ENCODE measurements around the gene LCN2. TPM values are rescaled to one million over a fixed set of nuclear protein-coding genes. Genes with fewer than 3 reads are reported as not detected.
"Not testable (repeated sequence)": the region's sequence is repeated elsewhere in the genome, so short reads cannot be mapped to it uniquely, and the experiment has no call there.

The LCN2 gene
- total RNA-seq, 3 donors from 2014 or later: not detected

DNA sequence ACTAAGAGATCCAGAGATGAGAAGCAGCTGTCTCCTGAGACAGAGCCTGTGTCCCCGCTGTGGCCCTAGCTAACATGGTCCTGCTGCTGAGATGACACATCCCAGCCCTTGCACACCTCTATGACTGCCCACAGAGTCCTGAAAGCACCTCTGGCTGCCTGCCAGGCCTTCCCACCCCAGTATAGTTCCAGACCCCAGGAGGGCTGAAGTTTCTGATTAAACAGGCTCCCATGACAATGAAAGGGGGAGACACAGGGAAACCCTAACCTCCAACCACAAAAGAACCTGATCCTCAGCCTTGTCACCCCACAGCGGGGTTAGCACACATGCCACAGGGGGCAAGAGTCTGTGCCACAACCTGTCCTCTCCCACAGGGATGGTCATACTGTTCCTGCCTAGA, 26.5 kb downstream of the LCN2 start:
- ATAC-seq (no peak), DNase-seq (no peak)
- Mint-ChIP-seq H3K27me3 (ENCODE audit: low read depth) (no peaks in the 10 kb centered on the region), H3K4me3 (no peak overlapping the region), H3K36me3 (ENCODE audit: insufficient read depth) (peaks cover 17% of the 10 kb centered on the region), H3K4me1 (ENCODE audit: low read depth) (no peaks in the 10 kb centered on the region), H3K9me3 (no peaks in the 10 kb centered on the region)

DNA sequence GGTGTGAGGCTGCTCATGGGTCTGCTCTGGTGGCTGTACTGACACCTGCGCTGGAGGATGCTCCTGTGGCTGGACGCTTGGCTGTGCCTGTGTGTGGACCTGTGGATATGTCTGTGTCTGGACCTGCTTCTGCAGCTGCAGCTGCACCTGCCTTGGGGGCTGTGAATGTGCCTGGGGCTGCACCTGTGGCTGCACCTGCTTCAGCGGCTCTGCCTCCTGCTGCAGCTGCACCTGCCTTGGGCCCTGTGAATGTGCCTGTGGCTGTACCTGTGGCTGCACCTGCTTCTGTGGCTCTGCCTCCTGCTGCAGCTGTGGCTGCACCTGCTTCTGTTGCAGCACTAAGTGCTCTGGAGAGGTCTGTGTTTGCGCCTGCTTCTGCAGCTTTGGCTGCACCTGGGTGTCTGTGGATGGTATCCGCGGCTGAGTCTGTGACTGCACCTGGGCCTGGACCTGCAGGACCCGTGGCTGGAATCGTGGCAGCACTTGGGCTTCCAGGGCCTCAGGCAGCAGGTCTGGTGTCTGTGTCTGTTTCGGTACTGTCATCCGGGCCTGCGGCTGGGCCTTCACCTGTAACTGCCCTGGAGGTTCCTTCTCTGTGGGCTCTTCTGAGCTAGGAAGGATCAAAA, 29.7 kb downstream of the LCN2 start:
- DNase-seq (no peak), ATAC-seq (no peak)
- H3K9me3 Mint-ChIP-seq: no peaks in the 10 kb centered on the region
- H3K27me3 Mint-ChIP-seq (ENCODE audit: low read depth): no peaks in the 10 kb centered on the region
- no peaks in the 10 kb centered on the region for H3K4me1 Mint-ChIP-seq (ENCODE audit: low read depth)
- no peak overlapping the region for H3K4me3 Mint-ChIP-seq
- peaks cover 23% of the 10 kb centered on the region for H3K36me3 Mint-ChIP-seq (ENCODE audit: insufficient read depth)

DNA sequence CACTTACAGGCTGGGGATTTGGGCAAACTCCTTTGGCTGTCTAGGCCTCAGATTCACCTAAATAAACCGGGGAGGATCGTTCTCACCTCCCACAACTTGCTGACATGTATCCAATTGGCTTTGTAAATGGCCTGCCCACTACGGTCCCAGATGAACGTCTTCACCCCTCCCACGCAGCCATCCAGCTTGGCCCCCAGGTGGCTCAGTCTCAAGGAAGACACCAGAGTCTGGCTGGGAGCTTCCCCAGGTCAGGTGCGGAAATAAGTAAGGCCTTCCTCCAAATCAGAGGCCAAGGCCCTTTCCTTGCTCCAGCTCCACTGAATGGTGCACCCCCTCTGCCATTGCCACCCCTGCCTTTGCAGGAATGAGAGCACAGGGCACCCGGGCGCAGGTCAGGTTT, 30.7 kb downstream of the LCN2 start:
- ATAC-seq (no peak), DNase-seq (no peak)
- Mint-ChIP-seq H3K27me3 (ENCODE audit: low read depth) (no peaks in the 10 kb centered on the region), H3K36me3 (ENCODE audit: insufficient read depth) (peaks cover 24% of the 10 kb centered on the region), H3K9me3 (no peaks in the 10 kb centered on the region), H3K4me3 (no peak overlapping the region), H3K4me1 (ENCODE audit: low read depth) (peaks cover 2% of the 10 kb centered on the region)

GRCh38 chr9:128180447-128180846, 31.2 kb downstream of the LCN2 start:
- no peak overlapping the region for H3K4me3 Mint-ChIP-seq
- H3K4me1 Mint-ChIP-seq (ENCODE audit: low read depth): peaks cover 2% of the 10 kb centered on the region
- no peak for ATAC-seq
- H3K36me3 Mint-ChIP-seq (ENCODE audit: insufficient read depth): peaks cover 21% of the 10 kb centered on the region
- H3K27me3 Mint-ChIP-seq (ENCODE audit: low read depth): no peaks in the 10 kb centered on the region
- no peaks in the 10 kb centered on the region for H3K9me3 Mint-ChIP-seq
- DNase-seq: no peak

GRCh38 chr9:128181480-128181879, 32.2 kb downstream of the LCN2 start:
- H3K4me1 Mint-ChIP-seq (ENCODE audit: low read depth); H3K4me3 Mint-ChIP-seq; ATAC-seq; H3K9me3 Mint-ChIP-seq; DNase-seq; H3K27me3 Mint-ChIP-seq (ENCODE audit: low read depth): not testable (repeated sequence)
- peaks cover 26% of the 10 kb centered on the region for H3K36me3 Mint-ChIP-seq (ENCODE audit: insufficient read depth)

GRCh38 chr9:128182893-128183588, 33.8 kb downstream of the LCN2 start:
- no peaks in the 10 kb centered on the region for H3K27me3 Mint-ChIP-seq (ENCODE audit: low read depth)
- DNase-seq (no peak), ATAC-seq (no peak)
- H3K9me3 Mint-ChIP-seq: no peaks in the 10 kb centered on the region
- H3K4me3 Mint-ChIP-seq: no peak overlapping the region
- H3K36me3 Mint-ChIP-seq (ENCODE audit: insufficient read depth): peaks cover 32% of the 10 kb centered on the region
- H3K4me1 Mint-ChIP-seq (ENCODE audit: low read depth): peaks cover 5% of the 10 kb centered on the region

- Mint-ChIP-seq H3K27me3 (ENCODE audit: low read depth) (no peaks in the 10 kb centered on the region), H3K9me3 (no peaks in the 10 kb centered on the region), H3K4me1 (ENCODE audit: low read depth) (peaks cover 26% of the 10 kb centered on the region), H3K4me3 (no peak overlapping the region), H3K36me3 (ENCODE audit: insufficient read depth) (peaks cover 25% of the 10 kb centered on the region)
- no peak for ATAC-seq
- DNase-seq: no peak
These were observed 37.0 kb downstream of the LCN2 start for GRCh38 chr9:128185979-128186965.

DNA sequence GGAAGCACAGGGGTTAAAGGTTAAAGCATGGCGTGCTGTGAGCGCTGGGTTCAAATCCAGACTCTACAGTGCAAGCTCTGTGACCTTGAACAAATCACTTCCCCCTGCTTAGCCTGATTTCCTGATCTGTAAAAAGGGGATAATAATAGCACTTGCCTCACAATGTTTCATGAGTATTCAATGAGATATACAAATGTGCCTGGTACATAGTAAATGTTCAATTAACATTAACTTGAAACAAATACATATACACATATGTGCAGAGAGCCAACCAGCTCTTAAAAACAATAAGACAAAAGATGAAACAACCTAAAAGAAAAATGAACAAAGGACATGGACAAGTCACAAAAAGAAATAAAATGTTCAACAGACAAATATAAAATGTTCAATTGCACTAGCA, 38.1 kb downstream of the LCN2 start:
- Mint-ChIP-seq H3K9me3 (no peaks in the 10 kb centered on the region), H3K36me3 (ENCODE audit: insufficient read depth) (peaks cover 22% of the 10 kb centered on the region), H3K27me3 (ENCODE audit: low read depth) (no peaks in the 10 kb centered on the region), H3K4me3 (no peak overlapping the region), H3K4me1 (ENCODE audit: low read depth) (peaks cover 26% of the 10 kb centered on the region)
- no peak for DNase-seq
- no peak for ATAC-seq

- ATAC-seq (no peak), DNase-seq (no peak)
- Mint-ChIP-seq H3K4me1 (ENCODE audit: low read depth) (peaks cover 26% of the 10 kb centered on the region), H3K9me3 (no peaks in the 10 kb centered on the region), H3K27me3 (ENCODE audit: low read depth) (no peaks in the 10 kb centered on the region), H3K36me3 (ENCODE audit: insufficient read depth) (peaks cover 22% of the 10 kb centered on the region), H3K4me3 (peak overlapping the region; percentile 24)
These were observed 39.0 kb downstream of the LCN2 start for GRCh38 chr9:128188209-128188608.

DNA sequence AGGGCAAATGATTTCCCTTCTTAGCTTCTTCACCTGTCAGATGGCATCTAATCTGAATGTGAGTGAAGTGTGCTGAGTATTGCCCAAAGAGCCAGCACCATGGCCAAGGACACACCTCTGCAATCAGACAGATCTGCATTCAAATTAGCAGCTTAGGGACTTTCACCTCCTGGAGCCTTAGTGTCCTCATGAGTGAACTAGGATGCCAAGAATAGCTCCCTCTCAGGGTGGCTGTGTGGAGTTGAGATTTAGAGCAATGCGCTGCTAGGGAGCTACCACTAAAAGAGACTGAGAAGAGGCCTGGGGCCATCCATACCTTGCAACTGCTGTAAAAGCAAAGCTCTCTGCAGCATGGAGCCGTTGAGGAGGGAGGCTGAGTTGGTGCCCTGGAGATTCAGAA, 40.8 kb downstream of the LCN2 start:
- ATAC-seq (no peak), DNase-seq (no peak)
- Mint-ChIP-seq H3K36me3 (ENCODE audit: insufficient read depth) (peaks cover 17% of the 10 kb centered on the region), H3K9me3 (no peaks in the 10 kb centered on the region), H3K4me1 (ENCODE audit: low read depth) (peaks cover 24% of the 10 kb centered on the region), H3K4me3 (peak overlapping the region; percentile 91), H3K27me3 (ENCODE audit: low read depth) (no peaks in the 10 kb centered on the region)

- peak; percentile 49 to 63 for ATAC-seq
These were observed 41.5 kb downstream of the LCN2 start for GRCh38 chr9:128190516-128191405.

GRCh38 chr9:128191406-128192046, 42.3 kb downstream of the LCN2 start, which contains the start of gene CIZ1:
Gene CIZ1 (minus strand): TSS chr9:128191572. CDS start chr9:128190857, 715 bp downstream.
- peak; percentile 72 for DNase-seq
- Mint-ChIP-seq H3K36me3 (ENCODE audit: insufficient read depth) (peaks cover 11% of the 10 kb centered on the region), H3K4me3 (peak within 1 kb of the TSS; percentile 91), H3K9me3 (no peaks in the 10 kb centered on the region), H3K4me1 (ENCODE audit: low read depth) (peaks cover 24% of the 10 kb centered on the region), H3K27me3 (ENCODE audit: low read depth) (no peaks in the 10 kb centered on the region)
- ATAC-seq: peak; percentile 93 to 98

More at GRCh38 chr9:128190516-128191405, 41.5 kb downstream of the LCN2 start:
- DNase-seq: no peak
- peaks cover 24% of the 10 kb centered on the region for H3K4me1 Mint-ChIP-seq (ENCODE audit: low read depth)
- H3K4me3 Mint-ChIP-seq: peak overlapping the region; percentile 91
- H3K9me3 Mint-ChIP-seq: no peaks in the 10 kb centered on the region
- no peaks in the 10 kb centered on the region for H3K27me3 Mint-ChIP-seq (ENCODE audit: low read depth)
- H3K36me3 Mint-ChIP-seq (ENCODE audit: insufficient read depth): peaks cover 15% of the 10 kb centered on the region

Data from activated T-cell treated with anti-CD3 and anti-CD28 coated beads, Interleukin-2, amount 50 U/mL, for 4 hours (primary cell).